Thoracic aorta (tissue), 2 donors: Measurements from ENCODE around the gene CARNS1. TPM values are rescaled to one million over a fixed set of nuclear protein-coding genes. Genes with fewer than 3 reads are reported as not detected.

Experiments used
- ATAC-seq: fragments of 150-250 bp; one replicate; pipeline ENCODE4 v1.8.0; 2017; ENCODE audit warnings: low read depth; ENCODE audit not compliant: insufficient number of reproducible peaks, low FRiP score
- DNase-seq: peaks from one replicate; pipeline ENCODE4 v3.0.0-alpha.2; 2020; ENCODE audit warnings: low spot score
- H3K27ac ChIP-seq, 2 donors: fragments of 200-600 bp; sonication (generic); 1 replicate in 1 of 2; 2 replicates in 1 of 2; pipeline ENCODE4 v1.5.1; 2016; ENCODE audit warnings: mild to moderate bottlenecking in 2 of 2, moderate library complexity in 2 of 2
- H3K27me3 ChIP-seq: fragments of 200-600 bp; sonication (generic); replicated peaks from 2 replicates; pipeline ENCODE4 v1.6.0; 2016; ENCODE audit warnings: mild to moderate bottlenecking; ENCODE audit not compliant: insufficient read depth
- H3K36me3 ChIP-seq: fragments of 200-600 bp; sonication (generic); one replicate; pipeline ENCODE4 v1.5.1; 2016
- H3K4me1 ChIP-seq, 2 donors: fragments of 200-600 bp; sonication (generic); 1 replicate in 1 of 2; 2 replicates in 1 of 2; pipeline versions ENCODE4 v1.5.1 to v1.6.0; 2016; ENCODE audit warnings: low read depth in 2 of 2, mild to moderate bottlenecking in 1 of 2; ENCODE audit not compliant: control insufficient read depth in 1 of 2
- H3K4me3 ChIP-seq: fragments of 200-600 bp; sonication (generic); 2 replicates; pipeline ENCODE4 v1.5.1; 2016; ENCODE audit warnings: mild to moderate bottlenecking
- H3K9me3 ChIP-seq: fragments of 200-600 bp; sonication (generic); 2 replicates; pipeline ENCODE4 v1.5.1; 2016
- CTCF ChIP-seq: fragments of 200-600 bp; sonication (generic); IDR thresholded peaks from one replicate; pipeline ENCODE4 v1.5.1; 2019; ENCODE audit warnings: antibody characterized with exemption
- total RNA-seq, 2 donors: library from RNA; depleted of rRNA; stranded (reverse); fragments of >200 nt; gene quantifications; one replicate each; pipeline versions ENCODE4 v1.1.0 to v1.2.3, GENCODE V29; 2016

Gene CARNS1
- total RNA-seq, 2 donors from 2014 or later: 7.9 to 10.8 TPM

- Histone ChIP-seq H3K4me3 (peak overlapping the region; percentile 77), H3K36me3 (peaks cover 7% of the 10 kb centered on the region), H3K9me3 (no peaks in the 10 kb centered on the region), H3K27me3 (no peaks in the 10 kb centered on the region), H3K27ac (peak overlapping the region; percentile 38 to 73), H3K4me1 (peaks cover 7 to 21% of the 10 kb centered on the region in 2 donors)
- DNase-seq: no peak
- no peak for ATAC-seq
- TF ChIP-seq CTCF: no peak
These were observed 24.6 kb upstream of the CARNS1 start for GRCh38 chr11:67390947-67391303.

- peak; percentile 78 for DNase-seq
- peak within 1 kb of the TSS; percentile 38 to 73 for H3K27ac ChIP-seq
- no peak for TF ChIP-seq CTCF
- peak; percentile 56 for ATAC-seq
- H3K36me3 ChIP-seq: peaks cover 7% of the 10 kb centered on the region
- H3K4me3 ChIP-seq: peak within 1 kb of the TSS; percentile 77
- peaks cover 7 to 21% of the 10 kb centered on the region in 2 donors for H3K4me1 ChIP-seq
- no peaks in the 10 kb centered on the region for H3K27me3 ChIP-seq
- H3K9me3 ChIP-seq: no peaks in the 10 kb centered on the region
These were observed 23.9 kb upstream of the CARNS1 start, which contains the start of gene RAD9A for GRCh38 chr11:67391304-67392182. Gene RAD9A (plus strand): TSS chr11:67391986. CDS start chr11:67392045, 59 bp downstream.

- H3K4me1 ChIP-seq: peaks cover 7 to 21% of the 10 kb centered on the region in 2 donors
- no peaks in the 10 kb centered on the region for H3K27me3 ChIP-seq
- peak overlapping the region; percentile 77 for H3K4me3 ChIP-seq
- no peaks in the 10 kb centered on the region for H3K9me3 ChIP-seq
- ATAC-seq (peak; percentile 10), DNase-seq (no peak)
- peaks cover 13% of the 10 kb centered on the region for H3K36me3 ChIP-seq
- TF ChIP-seq CTCF: no peak
- peak overlapping the region in 1 of 2 donors; percentile 32 for H3K27ac ChIP-seq
These were observed 23.2 kb upstream of the CARNS1 start for GRCh38 chr11:67392183-67392715.

DNA sequence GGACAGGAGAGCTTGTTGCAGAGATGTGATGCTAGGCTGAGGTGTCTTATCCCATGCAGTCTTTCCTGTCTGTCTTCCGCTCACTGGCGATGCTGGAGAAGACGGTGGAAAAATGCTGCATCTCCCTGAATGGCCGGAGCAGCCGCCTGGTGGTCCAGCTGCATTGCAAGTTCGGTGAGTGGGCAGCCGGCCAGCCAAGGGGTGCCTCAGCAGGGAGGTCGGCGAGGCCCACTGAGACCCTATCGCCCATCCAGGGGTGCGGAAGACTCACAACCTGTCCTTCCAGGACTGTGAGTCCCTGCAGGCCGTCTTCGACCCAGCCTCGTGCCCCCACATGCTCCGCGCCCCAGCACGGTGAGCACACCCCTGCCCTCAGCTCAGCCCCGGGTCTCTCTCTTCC lies 22.0 kb upstream of the CARNS1 start:
- no peak overlapping the region for H3K4me3 ChIP-seq
- no peak for DNase-seq
- no peak for TF ChIP-seq CTCF
- H3K9me3 ChIP-seq: no peaks in the 10 kb centered on the region
- peaks cover 25% of the 10 kb centered on the region for H3K36me3 ChIP-seq
- peaks cover 7 to 21% of the 10 kb centered on the region in 2 donors for H3K4me1 ChIP-seq
- H3K27ac ChIP-seq: no peak overlapping the region
- ATAC-seq: no peak
- no peaks in the 10 kb centered on the region for H3K27me3 ChIP-seq

DNA sequence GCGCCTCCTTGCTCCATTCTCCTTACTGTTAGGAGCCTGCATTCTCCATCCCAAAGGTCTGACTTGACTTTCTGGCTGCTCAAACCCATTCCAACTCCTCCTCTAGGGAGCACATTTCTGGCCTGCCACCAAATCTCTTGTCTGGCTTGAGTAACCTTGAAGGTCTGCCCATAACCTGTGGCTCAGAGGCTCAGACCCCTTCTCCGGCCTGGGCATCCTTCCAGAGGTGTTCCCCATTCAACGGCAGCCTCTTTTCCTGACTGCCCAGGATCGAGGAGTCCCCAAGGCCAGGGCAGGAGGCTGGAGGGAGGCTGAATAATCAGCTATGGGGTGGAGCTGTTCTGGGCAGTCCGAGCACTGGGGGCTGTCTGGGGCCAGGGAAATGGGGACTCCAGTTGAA lies 21.5 kb upstream of the CARNS1 start:
- no peak for TF ChIP-seq CTCF
- ATAC-seq (no peak), DNase-seq (no peak)
- Histone ChIP-seq H3K4me1 (peaks cover 7 to 21% of the 10 kb centered on the region in 2 donors), H3K36me3 (peaks cover 28% of the 10 kb centered on the region), H3K4me3 (no peak overlapping the region), H3K27ac (no peak overlapping the region), H3K9me3 (no peaks in the 10 kb centered on the region), H3K27me3 (no peaks in the 10 kb centered on the region)
